ENCODE data around the gene TNFRSF4. TPM values are rescaled to one million over a fixed set of nuclear protein-coding genes. Genes with fewer than 3 reads are reported as not detected.
"Not testable (repeated sequence)": the region's sequence is repeated elsewhere in the genome, so short reads cannot be mapped to it uniquely, and the experiment has no call there.

The TNFRSF4 gene
- total RNA-seq, 1 donor from 2014 or later, result 2.0 TPM

- DNase-seq (ENCODE audit: low spot score), result no peak
Measured at GRCh38 chr1:1203561-1204424, 10.2 kb downstream of the TNFRSF4 start.

GRCh38 chr1:1202831-1203560 is 11.0 kb downstream of the TNFRSF4 start:
- DNase-seq (ENCODE audit: low spot score), result no peak

GRCh38 chr1:1200876-1201810 is 12.8 kb downstream of the TNFRSF4 start:
- DNase-seq (ENCODE audit: low spot score), result no peak

GRCh38 chr1:1199961-1200875 is 13.7 kb downstream of the TNFRSF4 start:
- no peak for DNase-seq (ENCODE audit: low spot score)

- no peak for DNase-seq (ENCODE audit: low spot score)
Measured at GRCh38 chr1:1199141-1199960, 14.6 kb downstream of the TNFRSF4 start.

- DNase-seq (ENCODE audit: low spot score), result no peak
Measured at GRCh38 chr1:1198423-1199140, 15.4 kb downstream of the TNFRSF4 start.

- no peak for DNase-seq (ENCODE audit: low spot score)
Measured at GRCh38 chr1:1197551-1198422, 16.2 kb downstream of the TNFRSF4 start.

- DNase-seq (ENCODE audit: low spot score), result no peak
Measured at GRCh38 chr1:1197188-1197500, 16.8 kb downstream of the TNFRSF4 start.

- no peak for DNase-seq (ENCODE audit: low spot score)
Measured at GRCh38 chr1:1196431-1197187, 17.3 kb downstream of the TNFRSF4 start.

- not testable (repeated sequence) for DNase-seq (ENCODE audit: low spot score)
Measured at GRCh38 chr1:1195726-1196125, 18.2 kb downstream of the TNFRSF4 start.

GRCh38 chr1:1194723-1195122 is 19.2 kb downstream of the TNFRSF4 start:
- DNase-seq (ENCODE audit: low spot score), result no peak

GRCh38 chr1:1191734-1192133 is 22.2 kb downstream of the TNFRSF4 start:
- DNase-seq (ENCODE audit: low spot score), result no peak

- DNase-seq (ENCODE audit: low spot score), result no peak
Measured at GRCh38 chr1:1189111-1189510, 24.8 kb downstream of the TNFRSF4 start.

GRCh38 chr1:1187938-1188337 is 26.0 kb downstream of the TNFRSF4 start:
- DNase-seq (ENCODE audit: low spot score), result no peak

GRCh38 chr1:1185101-1185765 is 28.7 kb downstream of the TNFRSF4 start:
- DNase-seq (ENCODE audit: low spot score), result no peak

- DNase-seq (ENCODE audit: low spot score), result no peak
Measured at GRCh38 chr1:1183833-1184775, 29.8 kb downstream of the TNFRSF4 start.

All from ureter (tissue), 1 donor.